EH (cell line): ENCODE results near the gene C1orf159.

Experiments used
- DNase-seq: peaks from one replicate; pipeline ENCODE4 v3.0.0-alpha.2; 2015; ENCODE audit warnings: low read depth

Gene C1orf159

GRCh38 chr1:1052003-1052840 lies 63.7 kb downstream of the C1orf159 start:
- no peak for DNase-seq

GRCh38 chr1:1051127-1051810 lies 64.6 kb downstream of the C1orf159 start:
- no peak for DNase-seq

GRCh38 chr1:1050577-1051052 lies 65.3 kb downstream of the C1orf159 start:
- no peak for DNase-seq

- no peak for DNase-seq
Measured at GRCh38 chr1:1049318-1050165, 66.3 kb downstream of the C1orf159 start.

- no peak for DNase-seq
Measured at GRCh38 chr1:1048765-1049164, 67.1 kb downstream of the C1orf159 start.

- no peak for DNase-seq
Measured at GRCh38 chr1:1047963-1048362, 67.9 kb downstream of the C1orf159 start.

GRCh38 chr1:1047407-1047806 lies 68.5 kb downstream of the C1orf159 start:
- no peak for DNase-seq

GRCh38 chr1:1046767-1047166 lies 69.1 kb downstream of the C1orf159 start:
- no peak for DNase-seq

- no peak for DNase-seq
Measured at GRCh38 chr1:1046243-1046642, 69.6 kb downstream of the C1orf159 start.

GRCh38 chr1:1045129-1045528 lies 70.8 kb downstream of the C1orf159 start:
- DNase-seq = no peak

- no peak for DNase-seq
Measured at GRCh38 chr1:1044455-1045078, 71.3 kb downstream of the C1orf159 start.

GRCh38 chr1:1043921-1044320 lies 72.0 kb downstream of the C1orf159 start:
- no peak for DNase-seq

GRCh38 chr1:1043411-1043810 lies 72.5 kb downstream of the C1orf159 start:
- DNase-seq = no peak

- no peak for DNase-seq
Measured at GRCh38 chr1:1042835-1043234, 73.1 kb downstream of the C1orf159 start.

- no peak for DNase-seq
Measured at GRCh38 chr1:1041873-1042272, 74.0 kb downstream of the C1orf159 start.

- no peak for DNase-seq
Measured at GRCh38 chr1:1041092-1041523, 74.8 kb downstream of the C1orf159 start.

- peak; percentile 92 for DNase-seq
Measured at GRCh38 chr1:1040004-1040991, 75.6 kb downstream of the C1orf159 start.

- DNase-seq = no peak
Measured at GRCh38 chr1:1039145-1039910, 76.6 kb downstream of the C1orf159 start.

- DNase-seq = no peak
Measured at GRCh38 chr1:1038694-1039093, 77.2 kb downstream of the C1orf159 start.
